Naive thymus-derived CD8-positive, alpha-beta T cell (primary cell): ENCODE data around the gene ESAM. TPM values are rescaled to one million over a fixed set of nuclear protein-coding genes. Genes with fewer than 3 reads are reported as not detected.

Source experiments
- ATAC-seq, 2 donors: fragments of 150-1000 bp; cut with Tn5 transposase in 1 of 2; sonication (Bioruptor Pico), chemical (Tn5 transposase) in 1 of 2; 1 replicate in 1 of 2; 2 replicates in 1 of 2; pipeline ENCODE4 v1.10.0; 2021; ENCODE audit warnings: mild to moderate bottlenecking in 2 of 2, moderate library complexity in 2 of 2
- POLR2A ChIA-PET: fragments of 350-600 bp; sonication (Branson Sonifier 250); formaldehyde crosslinking; loops from one replicate; lab custom pipeline; 2021; ENCODE audit warnings: antibody characterized with exemption; lab: Charles Lee
- DNase-seq, 10 donors: peaks; one replicate each; pipeline versions ENCODE4 v3.0.0 to v3.0.0-alpha.2; 2020 to 2022
- H3K27ac Mint-ChIP-seq, 10 donors: one replicate each; pipeline ENCODE4 v1.8.0; 2020 to 2022; ENCODE audit warnings: mild to moderate bottlenecking in 10 of 10, mixed read lengths in 10 of 10, moderate library complexity in 4 of 10, inconsistent platforms in 1 of 10
- H3K27me3 Mint-ChIP-seq, 5 donors: one replicate each; pipeline ENCODE4 v1.8.0; 2021 to 2022; ENCODE audit warnings: mixed read lengths in 5 of 5
- H3K36me3 Mint-ChIP-seq, 3 donors: one replicate each; pipeline ENCODE4 v1.8.0; 2020 to 2022; ENCODE audit warnings: mixed read lengths in 3 of 3, mild to moderate bottlenecking in 2 of 3, inconsistent platforms in 1 of 3
- H3K4me1 Mint-ChIP-seq, 4 donors: one replicate each; pipeline ENCODE4 v1.8.0; 2021 to 2022; ENCODE audit warnings: mixed read lengths in 4 of 4
- H3K4me3 Mint-ChIP-seq, 10 donors: one replicate each; pipeline ENCODE4 v1.8.0; 2020 to 2022; ENCODE audit warnings: mild to moderate bottlenecking in 10 of 10, mixed read lengths in 10 of 10, moderate library complexity in 6 of 10, inconsistent platforms in 1 of 10
- H3K9me3 Mint-ChIP-seq, 9 donors: one replicate each; pipeline ENCODE4 v1.8.0; 2020 to 2022; ENCODE audit warnings: mixed read lengths in 9 of 9, mild to moderate bottlenecking in 3 of 9, inconsistent platforms in 1 of 9, moderate library complexity in 1 of 9
- polyA plus RNA-seq, 3 donors: library from polyadenylated mRNA; unstranded; fragments of 300-500 nt; fragmentation: Illumina TruSeq; gene quantifications; one replicate each; pipeline ENCODE4 v1.2.3, GENCODE V29; 2021
- total RNA-seq, 8 experiments: library from RNA in 2 of 8; stranded (reverse) in 2 of 8; gene quantifications; one replicate each; pipeline ENCODE4 v1.2.3 and lab custom pipeline; 2021 to 2026

The ESAM gene
- total and polyA plus RNA-seq, 5 experiments from 2014 or later: 1.9 to 3.0 (median 2.6) TPM

DNA sequence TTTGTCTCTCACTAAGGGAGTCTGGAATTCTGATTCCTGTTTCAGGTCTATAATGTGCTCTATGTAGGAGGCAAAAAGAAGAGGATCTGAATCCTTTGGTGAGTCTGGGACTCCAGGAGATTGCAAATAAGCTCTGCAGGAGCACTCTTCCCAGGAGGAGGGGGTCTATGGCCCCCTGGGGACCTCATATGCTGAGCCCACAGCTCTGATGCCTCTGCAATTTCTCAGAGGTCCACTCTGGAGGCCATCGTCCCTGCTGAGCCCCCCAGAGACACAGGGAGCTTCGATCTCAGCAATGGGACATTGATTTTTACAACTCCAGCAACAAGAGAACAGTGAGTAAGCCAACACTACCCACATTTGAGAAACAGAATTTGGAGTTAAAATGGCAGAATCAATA is 42.6 kb downstream of the ESAM start:
- H3K36me3 Mint-ChIP-seq: peaks cover 0 to 8% (median 6%) of the 10 kb centered on the region in 3 donors
- H3K27me3 Mint-ChIP-seq: peaks cover 25 to 53% (median 38%) of the 10 kb centered on the region in 5 donors
- no peak for DNase-seq
- H3K27ac Mint-ChIP-seq: peak overlapping the region in 3 of 10 donors; percentile 0 to 77 (median 52)
- no peaks in the 10 kb centered on the region for H3K9me3 Mint-ChIP-seq
- ATAC-seq: no peak
- peaks cover 26 to 55% (median 29%) of the 10 kb centered on the region in 4 donors for H3K4me1 Mint-ChIP-seq
- POLR2A ChIA-PET: no interaction called here
- H3K4me3 Mint-ChIP-seq: peak overlapping the region in 1 of 10 donors; percentile 34

GRCh38 chr11:124718801-124719200 is 43.3 kb downstream of the ESAM start:
- no peak overlapping the region for H3K27ac Mint-ChIP-seq
- POLR2A ChIA-PET: no interaction called here

DNA sequence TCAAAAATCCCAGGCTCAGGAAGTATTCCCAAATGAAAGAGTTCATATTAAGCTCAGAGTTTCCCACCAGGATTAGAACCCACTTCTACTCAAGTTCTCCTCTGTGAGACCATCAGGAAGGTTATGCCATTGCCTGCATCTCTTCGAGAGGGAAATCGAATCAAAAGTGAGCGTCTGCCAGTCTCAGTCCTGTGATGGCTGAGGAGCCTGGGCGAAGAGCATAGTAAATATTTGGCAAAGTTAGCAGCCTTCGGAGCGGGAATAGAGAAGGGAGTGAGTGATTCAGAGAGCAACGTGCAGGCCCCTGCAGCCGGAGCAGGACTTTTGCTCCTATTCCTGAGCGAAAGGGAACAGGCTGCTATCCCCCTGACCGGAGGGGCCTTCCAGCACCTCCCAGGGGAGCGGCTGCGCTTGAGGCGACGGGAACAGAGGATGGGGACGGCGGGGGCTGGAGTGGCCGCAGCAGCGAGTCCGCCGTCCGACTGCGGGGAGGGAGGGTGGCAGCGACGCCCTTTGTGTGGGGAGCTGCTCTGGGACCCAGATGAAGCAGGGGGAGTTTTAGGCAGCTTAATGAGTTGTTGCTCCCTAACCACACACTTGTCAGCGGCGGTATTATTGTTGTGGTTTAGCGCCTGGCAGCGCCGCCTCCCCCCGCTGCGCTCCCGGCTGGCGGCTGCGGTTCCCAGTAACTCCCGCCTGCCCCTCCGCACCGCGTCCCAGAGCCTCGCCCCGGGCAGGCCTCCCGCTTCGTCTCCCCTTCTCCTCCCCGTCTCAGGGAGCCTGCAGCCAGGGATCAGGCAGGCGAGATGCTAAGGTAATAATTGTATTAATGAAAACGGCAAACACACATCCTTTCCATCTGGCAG is 44.1 kb downstream of the ESAM start:
- Mint-ChIP-seq H3K4me1 (peaks cover 27 to 43% (median 28%) of the 10 kb centered on the region in 4 donors), H3K36me3 (peaks cover 0 to 13% (median 6%) of the 10 kb centered on the region in 3 donors), H3K27me3 (peaks cover 33 to 64% (median 45%) of the 10 kb centered on the region in 5 donors), H3K27ac (peak overlapping the region in 3 of 10 donors; percentile 0 to 81 (median 42)), H3K4me3 (peak overlapping the region; percentile 68 to 90 (median 86)), H3K9me3 (peaks cover 0 to 4% (median 0%) of the 10 kb centered on the region in 9 donors)
- ATAC-seq (peak; percentile 81 to 82), DNase-seq (peak in 7 of 10 donors; percentile 12 to 43 (median 33))
- POLR2A ChIA-PET: interaction anchor here (0.5 to 1.2 kb wide), 2 partner anchors 40 to 44 kb away, joined by 3 read pairs; partner anchors contain the start of genes SIAE and SPA17

More at GRCh38 chr11:124718801-124719200, 43.3 kb downstream of the ESAM start:
- peaks cover 28 to 60% (median 45%) of the 10 kb centered on the region in 5 donors for H3K27me3 Mint-ChIP-seq
- DNase-seq (no peak), ATAC-seq (no peak)
- peak overlapping the region in 6 of 10 donors; percentile 11 to 88 (median 54) for H3K4me3 Mint-ChIP-seq
- H3K9me3 Mint-ChIP-seq: peaks cover 0 to 4% (median 0%) of the 10 kb centered on the region in 9 donors
- H3K4me1 Mint-ChIP-seq: peaks cover 28 to 48% (median 29%) of the 10 kb centered on the region in 4 donors
- peaks cover 0 to 11% (median 6%) of the 10 kb centered on the region in 3 donors for H3K36me3 Mint-ChIP-seq

- Mint-ChIP-seq H3K4me3 (peak overlapping the region; percentile 68 to 90 (median 86)), H3K4me1 (peaks cover 21 to 37% (median 22%) of the 10 kb centered on the region in 4 donors), H3K27me3 (peaks cover 33 to 64% (median 44%) of the 10 kb centered on the region in 5 donors), H3K27ac (peak overlapping the region in 4 of 10 donors; percentile 0 to 81 (median 14)), H3K36me3 (peaks cover 0 to 15% (median 6%) of the 10 kb centered on the region in 3 donors), H3K9me3 (peaks cover 0 to 4% (median 0%) of the 10 kb centered on the region in 9 donors)
- POLR2A ChIA-PET: interaction anchor here (1.2 kb wide), 1 partner anchor 44 kb away, joined by 3 read pairs; the partner anchor contains the start of genes SIAE and SPA17
- DNase-seq: no peak
- no peak for ATAC-seq
These were observed 44.7 kb downstream of the ESAM start for GRCh38 chr11:124717421-124717785.

- ATAC-seq: no peak
- peaks cover 33 to 62% (median 44%) of the 10 kb centered on the region in 5 donors for H3K27me3 Mint-ChIP-seq
- peak overlapping the region in 1 of 10 donors; percentile 25 for H3K4me3 Mint-ChIP-seq
- DNase-seq: no peak
- H3K9me3 Mint-ChIP-seq: peaks cover 0 to 4% (median 0%) of the 10 kb centered on the region in 9 donors
- peaks cover 0 to 15% (median 6%) of the 10 kb centered on the region in 3 donors for H3K36me3 Mint-ChIP-seq
- no peak overlapping the region for H3K27ac Mint-ChIP-seq
- POLR2A ChIA-PET: interaction anchor here (1.2 kb wide), 1 partner anchor 43 kb away, joined by 3 read pairs; the partner anchor contains the start of genes SIAE and SPA17
- H3K4me1 Mint-ChIP-seq: peaks cover 15 to 29% (median 16%) of the 10 kb centered on the region in 4 donors
These were observed 45.5 kb downstream of the ESAM start for GRCh38 chr11:124716591-124716990.

GRCh38 chr11:124712392-124712791 is 49.7 kb downstream of the ESAM start:
- H3K4me1 Mint-ChIP-seq: peaks cover 1 to 4% (median 3%) of the 10 kb centered on the region in 4 donors
- peaks cover 4 to 12% (median 9%) of the 10 kb centered on the region in 9 donors for H3K9me3 Mint-ChIP-seq
- ATAC-seq (no peak), DNase-seq (no peak)
- H3K27ac Mint-ChIP-seq: no peak overlapping the region
- POLR2A ChIA-PET: no interaction called here
- no peak overlapping the region for H3K4me3 Mint-ChIP-seq
- H3K36me3 Mint-ChIP-seq: peaks cover 3 to 21% (median 12%) of the 10 kb centered on the region in 3 donors
- H3K27me3 Mint-ChIP-seq: peaks cover 26 to 52% (median 31%) of the 10 kb centered on the region in 5 donors

DNA sequence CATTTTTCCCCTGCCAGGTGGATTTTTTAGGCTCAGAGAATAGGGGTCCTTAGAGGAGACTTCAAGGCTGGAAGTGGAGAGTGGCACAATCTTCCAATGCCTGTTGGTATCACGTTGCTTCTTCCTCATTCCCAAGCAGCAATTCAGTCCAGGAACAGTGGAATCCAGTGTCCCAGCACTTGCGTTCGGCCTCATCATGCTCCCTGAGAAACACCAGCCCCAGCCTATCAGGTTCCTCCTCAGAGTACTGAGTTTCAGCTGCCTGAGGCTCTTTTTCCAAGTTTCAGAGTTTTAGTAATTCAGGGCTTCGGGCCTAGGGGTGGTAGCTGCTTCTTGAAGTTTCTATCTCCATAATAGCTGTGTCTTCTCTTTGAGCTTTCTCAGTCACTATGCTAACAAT is 54.3 kb downstream of the ESAM start:
- Mint-ChIP-seq H3K36me3 (peaks cover 3 to 16% (median 11%) of the 10 kb centered on the region in 3 donors), H3K4me1 (no peaks in the 10 kb centered on the region), H3K4me3 (no peak overlapping the region), H3K27me3 (peaks cover 3 to 14% (median 9%) of the 10 kb centered on the region in 5 donors), H3K9me3 (peaks cover 5 to 18% (median 10%) of the 10 kb centered on the region in 9 donors), H3K27ac (no peak overlapping the region)
- POLR2A ChIA-PET: no interaction called here
- DNase-seq (no peak), ATAC-seq (no peak)

Other genes with a start within 250 kb of the ESAM start
- gene OR8B12, start 218.6 kb downstream of the ESAM start, total RNA-seq: not detected
- gene OR8B12, start 218.6 kb downstream of the ESAM start, polyA plus RNA-seq: not detected
- not detected for gene OR8A1, start 192.3 kb downstream of the ESAM start, total RNA-seq
- not detected for gene OR8A1, start 192.3 kb downstream of the ESAM start, polyA plus RNA-seq
- not detected for gene PANX3, start 150.9 kb downstream of the ESAM start, total RNA-seq
- gene PANX3, start 150.9 kb downstream of the ESAM start, polyA plus RNA-seq: not detected
- gene TBRG1, start 139.4 kb downstream of the ESAM start, total RNA-seq: 10 to 100 TPM; 73.8 to 76.6 TPM
- 10 to 100 TPM; 34.9 to 37.7 (median 35.8) TPM for gene TBRG1, start 139.4 kb downstream of the ESAM start, polyA plus RNA-seq
- gene SIAE, start 88.6 kb downstream of the ESAM start, total RNA-seq: 1 to 10 TPM; 8.8 to 9.3 TPM
- gene SIAE, start 88.6 kb downstream of the ESAM start, polyA plus RNA-seq: 1 to 10 TPM; 3.2 to 5.8 (median 4.2) TPM
- gene SPA17, start 88.4 kb downstream of the ESAM start, total RNA-seq: under 1 TPM; 0.36 to 0.73 TPM
- 1 to 10 TPM; 1.2 to 2.5 (median 1.7) TPM for gene SPA17, start 88.4 kb downstream of the ESAM start, polyA plus RNA-seq
- gene NRGN, start 22.3 kb downstream of the ESAM start, total RNA-seq: under 1 TPM; 0.68 to 0.69 TPM
- gene NRGN, start 22.3 kb downstream of the ESAM start, polyA plus RNA-seq: under 1 TPM in 2 of 3 donors, not detected in 1; 0.14 to 0.20 TPM
- 1 to 10 TPM; 1.8 to 2.0 TPM for gene VSIG2, start 10.0 kb downstream of the ESAM start, total RNA-seq
- gene VSIG2, start 10.0 kb downstream of the ESAM start, polyA plus RNA-seq: under 1 TPM; 0.28 to 0.44 (median 0.34) TPM
- gene MSANTD2, start 38.1 kb upstream of the ESAM start, total RNA-seq: 10 to 100 TPM; 23.0 to 25.5 TPM
- gene MSANTD2, start 38.1 kb upstream of the ESAM start, polyA plus RNA-seq: 1 to 10 TPM; 3.5 to 4.2 (median 4.0) TPM
- 10 to 100 TPM; 49.4 to 55.0 TPM for gene ROBO3, start 103.1 kb upstream of the ESAM start, total RNA-seq
- 1 to 10 TPM; 5.8 to 7.0 (median 6.9) TPM for gene ROBO3, start 103.1 kb upstream of the ESAM start, polyA plus RNA-seq
- gene ROBO4, start 135.6 kb upstream of the ESAM start, total RNA-seq: not detected
- gene ROBO4, start 135.6 kb upstream of the ESAM start, polyA plus RNA-seq: under 1 TPM in 1 of 3 donors, not detected in 2; 0.04 TPM
- gene HEPN1, start 157.0 kb upstream of the ESAM start, total RNA-seq: not detected
- not detected for gene HEPN1, start 157.0 kb upstream of the ESAM start, polyA plus RNA-seq
- gene HEPACAM, start 173.8 kb upstream of the ESAM start, total RNA-seq: not detected
- not detected for gene HEPACAM, start 173.8 kb upstream of the ESAM start, polyA plus RNA-seq
- gene CCDC15, start 191.9 kb upstream of the ESAM start, total RNA-seq: 1 to 10 TPM; 2.5 to 2.8 TPM
- 1 to 10 TPM; 1.5 to 2.2 (median 2.1) TPM for gene CCDC15, start 191.9 kb upstream of the ESAM start, polyA plus RNA-seq